ENCODE results near the gene ZNF844. TPM values are rescaled to one million over a fixed set of nuclear protein-coding genes. Genes with fewer than 3 reads are reported as not detected.
"Not testable (repeated sequence)": the region's sequence is repeated elsewhere in the genome, so short reads cannot be mapped to it uniquely, and the experiment has no call there.

The ZNF844 gene
- total RNA-seq, 1 donor from 2014 or later = 9.4 TPM

GRCh38 chr19:12095111-12095790 is 30.7 kb downstream of the ZNF844 start:
- H3K36me3 Mint-ChIP-seq (ENCODE audit: low read depth) = peaks cover 49% of the 10 kb centered on the region
- DNase-seq (ENCODE audit: low read depth, low spot score) = no peak
- peaks cover 26% of the 10 kb centered on the region for H3K4me1 Mint-ChIP-seq
- H3K27me3 Mint-ChIP-seq (ENCODE audit: low read depth) = no peaks in the 10 kb centered on the region
- peaks cover 21% of the 10 kb centered on the region for H3K9me3 Mint-ChIP-seq
- TF ChIP-seq CTCF (conservative IDR thresholded peaks at IDR 0.05) = no peak
- peak overlapping the region; percentile 16 for H3K4me3 Mint-ChIP-seq
- H3K27ac Mint-ChIP-seq (ENCODE audit: unreplicated experiment) = no peak overlapping the region

DNA sequence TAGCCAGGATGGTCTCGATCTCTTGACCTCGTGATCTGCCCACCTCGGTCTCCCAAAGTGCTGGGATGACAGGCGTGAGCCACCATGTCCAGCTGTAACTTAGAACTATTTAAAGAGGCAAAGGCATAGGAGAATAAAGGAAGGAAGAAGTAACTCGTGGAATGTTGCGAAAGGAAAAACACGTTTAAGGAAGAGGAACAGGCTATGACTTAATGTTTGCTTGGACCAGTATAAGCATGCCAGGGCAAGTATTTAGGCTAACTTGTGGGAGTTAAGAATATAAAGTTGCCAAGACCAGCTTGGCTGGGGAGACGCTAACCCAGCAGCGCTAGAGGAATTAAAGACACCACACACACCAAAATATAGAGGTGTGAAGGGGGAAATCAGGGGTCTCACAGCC is 33.5 kb downstream of the ZNF844 start:
- H3K9me3 Mint-ChIP-seq = peaks cover 21% of the 10 kb centered on the region
- H3K4me3 Mint-ChIP-seq = no peak overlapping the region
- TF ChIP-seq CTCF (conservative IDR thresholded peaks at IDR 0.05) = no peak
- H3K27me3 Mint-ChIP-seq (ENCODE audit: low read depth) = no peaks in the 10 kb centered on the region
- DNase-seq (ENCODE audit: low read depth, low spot score) = no peak
- peaks cover 8% of the 10 kb centered on the region for H3K4me1 Mint-ChIP-seq
- no peak overlapping the region for H3K27ac Mint-ChIP-seq (ENCODE audit: unreplicated experiment)
- peaks cover 69% of the 10 kb centered on the region for H3K36me3 Mint-ChIP-seq (ENCODE audit: low read depth)

DNA sequence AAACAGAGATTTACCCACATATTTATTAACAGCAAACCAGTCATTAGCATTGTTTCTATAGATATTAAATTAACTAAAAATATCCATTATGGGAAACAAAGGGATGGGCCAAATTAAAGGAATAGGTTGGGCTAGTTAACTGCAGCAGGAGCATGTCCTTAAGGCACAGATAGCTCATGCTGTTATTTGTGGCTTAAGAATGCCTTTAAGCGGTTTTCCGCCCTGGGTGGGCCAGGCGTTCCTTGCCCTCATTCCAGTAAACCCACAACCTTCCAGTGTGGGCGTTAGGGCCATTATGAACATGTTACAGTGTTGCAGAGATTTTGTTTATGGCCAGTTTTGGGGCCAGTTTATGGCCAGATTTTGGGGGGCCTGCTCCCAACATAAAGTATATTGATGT is 39.4 kb downstream of the ZNF844 start:
- Mint-ChIP-seq H3K36me3 (ENCODE audit: low read depth) (peaks cover 64% of the 10 kb centered on the region), H3K9me3 (peaks cover 20% of the 10 kb centered on the region)
- H3K27ac Mint-ChIP-seq (ENCODE audit: unreplicated experiment); H3K4me3 Mint-ChIP-seq; DNase-seq (ENCODE audit: low read depth, low spot score); H3K4me1 Mint-ChIP-seq; H3K27me3 Mint-ChIP-seq (ENCODE audit: low read depth): not testable (repeated sequence)

- H3K4me3 Mint-ChIP-seq = no peak overlapping the region
- H3K9me3 Mint-ChIP-seq = peaks cover 20% of the 10 kb centered on the region
- DNase-seq (ENCODE audit: low read depth, low spot score) = no peak
- no peaks in the 10 kb centered on the region for H3K4me1 Mint-ChIP-seq
- H3K27me3 Mint-ChIP-seq (ENCODE audit: low read depth) = no peaks in the 10 kb centered on the region
- peaks cover 71% of the 10 kb centered on the region for H3K36me3 Mint-ChIP-seq (ENCODE audit: low read depth)
- no peak overlapping the region for H3K27ac Mint-ChIP-seq (ENCODE audit: unreplicated experiment)
- no peak for TF ChIP-seq CTCF (conservative IDR thresholded peaks at IDR 0.05)
These were observed 46.6 kb downstream of the ZNF844 start for GRCh38 chr19:12111176-12111575.

DNA sequence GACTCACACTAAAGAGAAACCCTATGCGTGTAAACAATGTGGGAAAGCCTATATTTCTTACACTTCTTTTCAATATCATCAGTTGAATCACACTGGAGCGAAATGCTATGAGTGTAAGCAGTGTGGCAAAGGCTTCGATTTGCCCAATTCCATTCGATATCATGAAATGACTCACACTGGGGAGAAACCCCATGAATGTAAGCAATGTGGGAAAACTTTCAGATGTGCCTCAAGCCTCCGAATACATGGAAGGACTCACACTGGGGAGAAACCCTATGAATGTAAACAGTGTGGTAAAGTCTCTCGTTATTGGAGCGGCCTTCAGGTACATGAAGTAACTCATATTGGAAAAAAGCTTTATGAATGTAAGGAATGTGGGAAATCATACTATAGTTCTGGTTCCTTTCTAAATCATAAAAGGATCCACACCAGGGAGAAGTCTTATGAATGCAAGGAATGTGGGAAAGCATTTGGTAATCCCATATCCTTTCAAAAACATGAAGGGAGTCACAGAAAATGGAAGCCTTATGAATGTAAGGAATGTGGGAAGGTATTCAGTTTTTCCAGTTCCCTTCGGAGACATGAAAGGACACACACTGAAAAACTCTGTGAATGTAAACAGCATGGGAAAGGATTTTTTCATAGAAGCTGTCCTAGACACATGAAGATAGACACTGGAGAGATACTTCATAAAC is 47.6 kb downstream of the ZNF844 start:
- Mint-ChIP-seq H3K4me1 (no peaks in the 10 kb centered on the region), H3K27me3 (ENCODE audit: low read depth) (no peaks in the 10 kb centered on the region), H3K9me3 (peaks cover 23% of the 10 kb centered on the region), H3K36me3 (ENCODE audit: low read depth) (peaks cover 67% of the 10 kb centered on the region), H3K4me3 (no peak overlapping the region), H3K27ac (ENCODE audit: unreplicated experiment) (no peak overlapping the region)
- DNase-seq (ENCODE audit: low read depth, low spot score) = no peak
- no peak for TF ChIP-seq CTCF (conservative IDR thresholded peaks at IDR 0.05)

DNA sequence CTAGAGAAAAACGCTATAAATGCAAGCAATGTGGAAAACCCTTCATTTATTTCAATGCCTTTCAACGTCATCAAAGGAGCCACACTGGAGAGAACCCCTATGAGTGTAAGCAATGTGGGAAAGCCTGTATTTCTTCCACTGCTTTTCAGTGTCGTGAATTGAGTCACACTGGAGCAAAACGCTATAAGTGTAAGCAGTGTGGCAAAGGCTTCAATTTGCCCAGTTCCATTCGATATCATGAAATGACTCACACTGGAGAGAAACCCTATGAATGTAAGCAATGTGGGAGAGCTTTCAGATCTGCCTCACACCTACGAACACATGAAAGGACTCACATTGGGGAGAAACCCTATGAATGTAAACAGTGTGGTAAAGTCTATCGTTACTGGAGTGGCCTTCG is 48.2 kb downstream of the ZNF844 start:
- Mint-ChIP-seq H3K4me1 (no peaks in the 10 kb centered on the region), H3K27ac (ENCODE audit: unreplicated experiment) (no peak overlapping the region), H3K27me3 (ENCODE audit: low read depth) (no peaks in the 10 kb centered on the region), H3K9me3 (peaks cover 23% of the 10 kb centered on the region), H3K36me3 (ENCODE audit: low read depth) (peaks cover 66% of the 10 kb centered on the region), H3K4me3 (no peak overlapping the region)
- TF ChIP-seq CTCF (conservative IDR thresholded peaks at IDR 0.05) = no peak
- no peak for DNase-seq (ENCODE audit: low read depth, low spot score)
